Sigmoid colon (tissue), 7 donors: ENCODE measurements around the gene NRBF2. TPM values are rescaled to one million over a fixed set of nuclear protein-coding genes. Genes with fewer than 3 reads are reported as not detected.
A peak's percentile ranks its signal among the peaks of the same experiment; 100 is the strongest.

ENCODE experiments used
- DNase-seq: peaks from one replicate; pipeline ENCODE4 v3.0.0-alpha.2; 2019
- H3K27ac ChIP-seq, 4 donors: fragments of 200-600 bp; sonication (generic); one replicate each; pipeline ENCODE4 v1.5.1; 2016 to 2019; ENCODE audit warnings: mild to moderate bottlenecking in 1 of 4
- H3K27me3 ChIP-seq, 3 donors: fragments of 200-600 bp; sonication (generic); one replicate each; pipeline ENCODE4 v1.5.1; 2019; ENCODE audit warnings: mild to moderate bottlenecking in 1 of 3
- H3K36me3 ChIP-seq, 4 donors: fragments of 200-600 bp; sonication (generic); one replicate each; pipeline ENCODE4 v1.5.1; 2016 to 2019
- H3K4me1 ChIP-seq, 4 donors: fragments of 200-600 bp; sonication (generic); one replicate each; pipeline ENCODE4 v1.5.1; 2017 to 2019
- H3K4me3 ChIP-seq, 4 donors: fragments of 200-600 bp; sonication (generic); one replicate each; pipeline ENCODE4 v1.5.1; 2017 to 2019; ENCODE audit warnings: mild to moderate bottlenecking in 2 of 4, moderate library complexity in 1 of 4
- H3K9me3 ChIP-seq, 4 donors: fragments of 200-600 bp in 3 of 4; sonication (generic) in 3 of 4; one replicate each; pipeline versions ENCODE4 v1.5.1 to v1.6.1; 2013 to 2019
- EP300 ChIP-seq, 4 donors: sonication (generic); formaldehyde crosslinking; IDR thresholded peaks; one replicate each; pipeline ENCODE4 v1.6.1; 2017; ENCODE audit warnings: antibody characterized with exemption in 4 of 4
- POLR2A ChIP-seq, 2 donors: fragments of 450-650 bp; IDR thresholded peaks; one replicate each; pipeline ENCODE4 v1.6.1; 2016; ENCODE audit warnings: antibody characterized with exemption in 2 of 2, mild to moderate bottlenecking in 2 of 2, moderate library complexity in 2 of 2
- POLR2AphosphoS5 ChIP-seq, 4 donors: sonication (generic); formaldehyde crosslinking; IDR thresholded peaks; one replicate each; pipeline ENCODE4 v1.6.1; 2017; ENCODE audit warnings: antibody characterized with exemption in 4 of 4
- WGBS, 2 donors: extraction: QIAGEN DNeasy Blood & Tissue Kit; methylation state at CpG; one replicate each; pipeline ENCODE4 v1.1.7; 2013; 5-methylcytosine and 5-hydroxymethylcytosine counted together
- intact Hi-C: fragments of 100-400 bp; cut with DNase I; formaldehyde crosslinking; loops from one replicate; pipeline ENCODE4 v1.15.1; 2023
- polyA plus RNA-seq, 3 donors: library from polyadenylated mRNA; stranded (reverse); fragments of 200-250 nt; gene quantifications; one replicate each; pipeline ENCODE4 v1.2.3, GENCODE V29; 2013
- total RNA-seq, 4 donors: library from RNA; depleted of rRNA; stranded (reverse); fragments of >200 nt; gene quantifications; one replicate each; pipeline ENCODE4 v1.1.0, GENCODE V29; 2016
- TF ChIP-seq, protein P1 (sequence below), 4 experiments: fragments of 450-650 bp in 3 of 4; fragments of 200-600 bp in 1 of 4; IDR thresholded peaks; one replicate each; pipeline ENCODE4 v1.5.1; 2016 to 2019; ENCODE audit warnings: antibody characterized with exemption in 4 of 4, mild to moderate bottlenecking in 3 of 4, moderate library complexity in 2 of 4
- donor health status: healthy with polysubstance abuse.
- donor health status: Bipolar disorder and iron deficiency.
- donor health status: healthy.

NRBF2 gene
- total and polyA plus RNA-seq, 7 donors, result 12.7 to 33.5 (median 15.0) TPM

DNA sequence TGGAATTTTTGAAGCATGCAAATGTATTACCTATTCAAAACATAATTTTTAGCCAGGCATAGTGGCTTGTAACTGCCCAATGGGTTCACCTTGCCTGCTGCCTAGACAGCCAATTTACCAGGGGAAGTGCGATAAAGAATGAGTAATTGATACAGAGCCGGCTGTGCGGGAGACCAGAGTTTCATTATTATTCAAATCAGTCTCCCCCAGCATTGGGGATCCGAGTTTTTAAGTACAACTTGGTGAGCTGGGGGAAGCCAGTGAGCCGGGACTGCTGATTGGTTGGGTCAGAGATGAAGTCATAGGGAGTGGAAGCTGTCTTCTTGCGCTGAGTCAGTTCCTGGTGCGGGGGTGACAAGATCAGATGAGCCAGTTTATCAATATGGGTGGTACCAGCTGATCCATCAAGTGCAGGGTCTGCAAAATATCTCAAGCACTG is 29.1 kb upstream of the NRBF2 start:
- intact Hi-C loops, result no loop called here
- Histone ChIP-seq H3K36me3 (no peaks in the 10 kb centered on the region), H3K4me1 (peaks cover 0 to 10% (median 0%) of the 10 kb centered on the region in 4 donors), H3K9me3 (no peaks in the 10 kb centered on the region), H3K27ac (no peak overlapping the region), H3K4me3 (no peak overlapping the region), H3K27me3 (no peaks in the 10 kb centered on the region)
- DNase-seq, result no peak
- TF ChIP-seq POLR2AphosphoS5 (IDR thresholded peaks at IDR 0.05), result no peak
- no peak for TF ChIP-seq POLR2A (IDR thresholded peaks at IDR 0.05)
- TF ChIP-seq EP300 (IDR thresholded peaks at IDR 0.05), result no peak
- TF ChIP-seq, protein P1, sequence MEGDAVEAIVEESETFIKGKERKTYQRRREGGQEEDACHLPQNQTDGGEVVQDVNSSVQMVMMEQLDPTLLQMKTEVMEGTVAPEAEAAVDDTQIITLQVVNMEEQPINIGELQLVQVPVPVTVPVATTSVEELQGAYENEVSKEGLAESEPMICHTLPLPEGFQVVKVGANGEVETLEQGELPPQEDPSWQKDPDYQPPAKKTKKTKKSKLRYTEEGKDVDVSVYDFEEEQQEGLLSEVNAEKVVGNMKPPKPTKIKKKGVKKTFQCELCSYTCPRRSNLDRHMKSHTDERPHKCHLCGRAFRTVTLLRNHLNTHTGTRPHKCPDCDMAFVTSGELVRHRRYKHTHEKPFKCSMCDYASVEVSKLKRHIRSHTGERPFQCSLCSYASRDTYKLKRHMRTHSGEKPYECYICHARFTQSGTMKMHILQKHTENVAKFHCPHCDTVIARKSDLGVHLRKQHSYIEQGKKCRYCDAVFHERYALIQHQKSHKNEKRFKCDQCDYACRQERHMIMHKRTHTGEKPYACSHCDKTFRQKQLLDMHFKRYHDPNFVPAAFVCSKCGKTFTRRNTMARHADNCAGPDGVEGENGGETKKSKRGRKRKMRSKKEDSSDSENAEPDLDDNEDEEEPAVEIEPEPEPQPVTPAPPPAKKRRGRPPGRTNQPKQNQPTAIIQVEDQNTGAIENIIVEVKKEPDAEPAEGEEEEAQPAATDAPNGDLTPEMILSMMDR (IDR thresholded peaks at IDR 0.05), result no peak
- WGBS, 2 donors, result 75 to 82% methylated on average over 7 of the region's 7 CpGs

GRCh38 chr10:63105225-63106110 is 27.7 kb upstream of the NRBF2 start:
- Histone ChIP-seq H3K4me3 (no peak overlapping the region), H3K27me3 (no peaks in the 10 kb centered on the region), H3K4me1 (peaks cover 0 to 10% (median 0%) of the 10 kb centered on the region in 4 donors), H3K27ac (peak overlapping the region in 3 of 4 donors; percentile 12 to 51 (median 18)), H3K9me3 (no peaks in the 10 kb centered on the region), H3K36me3 (no peaks in the 10 kb centered on the region)
- no peak for DNase-seq
- TF ChIP-seq POLR2A (IDR thresholded peaks at IDR 0.05), result no peak
- TF ChIP-seq, protein P1 (IDR thresholded peaks at IDR 0.05), result no peak
- 82 to 88% methylated on average over 11 of the region's 11 CpGs for WGBS, 2 donors
- intact Hi-C loops, result no loop called here

GRCh38 chr10:63106111-63106755 is 26.9 kb upstream of the NRBF2 start:
- TF ChIP-seq POLR2AphosphoS5 (IDR thresholded peaks at IDR 0.05), result peak in 1 of 4 donors; percentile 12
- TF ChIP-seq, protein P1 (IDR thresholded peaks at IDR 0.05), result no peak
- no peak for DNase-seq
- intact Hi-C loops, result no loop called here
- 33 to 60% methylated on average over 10 of the region's 10 CpGs for WGBS, 2 donors
- Histone ChIP-seq H3K27ac (peak overlapping the region in 2 of 4 donors; percentile 18 to 51), H3K27me3 (no peaks in the 10 kb centered on the region), H3K4me3 (no peak overlapping the region), H3K4me1 (peaks cover 0 to 10% (median 0%) of the 10 kb centered on the region in 4 donors), H3K36me3 (no peaks in the 10 kb centered on the region), H3K9me3 (no peaks in the 10 kb centered on the region)

GRCh38 chr10:63107943-63108437 is 25.1 kb upstream of the NRBF2 start:
- no peak overlapping the region for H3K4me3 ChIP-seq
- peaks cover 0 to 10% (median under 1%) of the 10 kb centered on the region in 4 donors for H3K4me1 ChIP-seq
- H3K27me3 ChIP-seq, result no peaks in the 10 kb centered on the region
- H3K36me3 ChIP-seq, result no peaks in the 10 kb centered on the region
- TF ChIP-seq POLR2A (IDR thresholded peaks at IDR 0.05) (no peak), EP300 (IDR thresholded peaks at IDR 0.05) (no peak), POLR2AphosphoS5 (IDR thresholded peaks at IDR 0.05) (no peak)
- TF ChIP-seq, protein P1 (IDR thresholded peaks at IDR 0.05), result no peak
- H3K27ac ChIP-seq, result no peak overlapping the region
- no peaks in the 10 kb centered on the region for H3K9me3 ChIP-seq
- intact Hi-C loops, result no loop called here
- DNase-seq, result no peak
- WGBS, 2 donors, result 56 to 61% methylated on average over 3 of the region's 3 CpGs
